ENCODE results near the gene MLXIP.
A peak's percentile ranks its signal among the peaks of the same experiment; 100 is the strongest.

The MLXIP gene

GRCh38 chr12:122064025-122064777 lies 14.4 kb upstream of the MLXIP start (continued):
- TF ChIP-seq ZFP37 (tag by site-specific recombination; IDR thresholded peaks at IDR 0.05) (no peak), ZBTB21 (tag by site-specific recombination; IDR thresholded peaks at IDR 0.05) (no peak), ZNF132 (tag by site-specific recombination; IDR thresholded peaks at IDR 0.05; ENCODE audit: borderline replicate concordance) (no peak), ZNF768 (tag by site-specific recombination; IDR thresholded peaks at IDR 0.05) (no peak), ZEB2 (tag by site-specific recombination; IDR thresholded peaks at IDR 0.05) (no peak), ZNF76 (tag by site-specific recombination; IDR thresholded peaks at IDR 0.05; ENCODE audit: borderline replicate concordance, low read depth) (no peak; the same call in 1 of the 2 replicates), ZNF48 (tag by site-specific recombination; IDR thresholded peaks at IDR 0.05) (no peak), IKZF3 (tag by site-specific recombination; IDR thresholded peaks at IDR 0.05) (peak; percentile 96), SCRT1 (tag by site-specific recombination; IDR thresholded peaks at IDR 0.05; ENCODE audit: borderline replicate concordance) (no peak), ZNF404 (tag by site-specific recombination; IDR thresholded peaks at IDR 0.05) (no peak), ZNF19 (tag by site-specific recombination; IDR thresholded peaks at IDR 0.05; ENCODE audit: low read depth) (no peak), ZNF473 (tag by site-specific recombination; IDR thresholded peaks at IDR 0.05) (no peak), ZNF624 (tag by site-specific recombination; IDR thresholded peaks at IDR 0.05) (no peak), ZNF184 (tag by site-specific recombination; IDR thresholded peaks at IDR 0.05) (peak; percentile 54; the same call in 1 of the 2 replicates), ZNF391 (tag by site-specific recombination; IDR thresholded peaks at IDR 0.05; ENCODE audit: borderline replicate concordance, low read depth) (no peak), ZNF341 (tag by site-specific recombination; IDR thresholded peaks at IDR 0.05; ENCODE audit: low read depth) (peak; percentile 65; the same call in 1 of the 2 replicates), ZNF654 (tag by site-specific recombination; IDR thresholded peaks at IDR 0.05; ENCODE audit: low read depth) (no peak), PATZ1 (tag by site-specific recombination; IDR thresholded peaks at IDR 0.05) (no peak; the same call in none of the 2 replicates), ZNF324 (tag by site-specific recombination; IDR thresholded peaks at IDR 0.05) (no peak), INSM2 (tag by site-specific recombination; IDR thresholded peaks at IDR 0.05) (no peak), KLF16 (tag by site-specific recombination; IDR thresholded peaks at IDR 0.05) (no peak), ZNF555 (tag by site-specific recombination; conservative IDR thresholded peaks at IDR 0.05) (no peak), ZNF571 (tag by site-specific recombination; IDR thresholded peaks at IDR 0.05) (no peak), SALL2 (tag by site-specific recombination; IDR thresholded peaks at IDR 0.05; ENCODE audit: borderline replicate concordance) (no peak), ZNF148 (tag by site-specific recombination; IDR thresholded peaks at IDR 0.05; ENCODE audit: borderline replicate concordance) (no peak), ZNF785 (tag by site-specific recombination; IDR thresholded peaks at IDR 0.05) (no peak), ZNF426 (tag by site-specific recombination; IDR thresholded peaks at IDR 0.05) (no peak), ZNF146 (tag by site-specific recombination; IDR thresholded peaks at IDR 0.05) (no peak), ZNF350 (tag by site-specific recombination; IDR thresholded peaks at IDR 0.05) (no peak), ZNF311 (tag by site-specific recombination; IDR thresholded peaks at IDR 0.05; ENCODE audit: borderline replicate concordance) (no peak), GLI2 (tag by site-specific recombination; IDR thresholded peaks at IDR 0.05; ENCODE audit: borderline replicate concordance, low read depth) (no peak), ZNF280C (tag by site-specific recombination; IDR thresholded peaks at IDR 0.05) (no peak), BCL11B (tag by site-specific recombination; IDR thresholded peaks at IDR 0.05; ENCODE audit: low read depth) (no peak)

All from HEK293 (cell line).